ENCODE data around the gene SPIN4.
"Not testable (repeated sequence)": the region's sequence is repeated elsewhere in the genome, so short reads cannot be mapped to it uniquely, and the experiment has no call there.

The SPIN4 gene

DNA sequence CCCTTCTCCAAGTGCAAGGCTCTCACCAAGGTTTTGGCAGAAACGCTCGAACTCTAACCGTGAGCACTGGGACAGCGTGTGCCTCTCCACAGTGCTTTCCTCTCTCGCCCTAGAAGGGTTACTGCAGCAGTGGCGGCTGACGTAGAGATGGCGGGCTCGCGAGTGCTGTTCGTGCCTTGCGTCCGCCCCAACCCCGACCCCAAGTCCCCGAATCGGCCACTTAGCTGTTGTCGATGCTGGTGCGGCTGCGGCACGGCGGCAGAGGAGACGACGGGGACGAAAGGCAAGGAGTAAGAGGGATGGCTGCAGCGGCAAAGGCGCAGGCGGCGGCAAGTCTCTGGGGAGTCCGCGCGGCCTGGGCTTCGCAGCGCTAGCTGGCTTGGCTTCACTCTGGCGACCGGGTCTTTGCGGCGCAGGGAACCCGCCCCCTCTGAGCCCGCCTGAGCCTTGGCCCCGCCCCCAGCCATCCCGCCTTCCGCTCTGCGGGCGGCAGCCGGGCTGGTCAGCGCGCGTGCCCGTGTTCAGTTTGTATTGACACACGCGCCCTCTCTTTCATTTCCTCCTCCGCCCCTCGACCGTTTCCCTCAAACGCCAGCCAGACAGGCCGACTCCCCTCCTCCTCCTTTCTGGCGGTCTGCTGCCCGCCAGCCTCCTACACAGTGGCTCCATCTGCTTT is at the start of gene SPIN4:
TSS of gene SPIN4 (minus strand) at position 392 of the 676 bp plus-strand sequence. CDS start 513 bp downstream, outside the sequence.
- peak; percentile 19 to 26 for DNase-seq (ENCODE audit: low read depth in 1 of 2, low spot score in 1 of 2)

GRCh38 chrX:63400340-63400739 is 49.2 kb upstream of the SPIN4 start:
- no peak for DNase-seq (ENCODE audit: low read depth in 1 of 2, low spot score in 1 of 2)

DNA sequence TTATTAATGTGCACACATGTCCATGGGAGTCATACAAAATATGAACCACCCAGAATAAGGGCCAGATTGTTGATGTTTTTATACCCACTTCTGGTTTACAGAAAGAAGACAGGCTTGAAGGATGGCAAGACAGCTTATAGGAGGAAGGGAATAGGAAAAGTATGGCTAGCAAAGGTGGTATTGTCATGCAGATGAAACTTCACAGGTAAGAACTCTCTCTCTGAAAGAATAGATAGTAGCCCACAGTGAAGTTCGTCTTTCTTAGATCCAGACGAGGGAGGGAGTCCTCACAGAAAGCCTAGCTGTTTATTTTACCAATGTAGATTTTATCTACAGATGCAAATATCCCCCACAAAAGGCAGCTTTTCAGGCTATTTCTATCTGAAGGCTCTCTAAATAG is 43.7 kb upstream of the SPIN4 start:
- DNase-seq (ENCODE audit: low read depth in 1 of 2, low spot score in 1 of 2), result no peak

GRCh38 chrX:63393094-63393493 is 42.0 kb upstream of the SPIN4 start:
- DNase-seq (ENCODE audit: low read depth in 1 of 2, low spot score in 1 of 2), result not testable (repeated sequence)

DNA sequence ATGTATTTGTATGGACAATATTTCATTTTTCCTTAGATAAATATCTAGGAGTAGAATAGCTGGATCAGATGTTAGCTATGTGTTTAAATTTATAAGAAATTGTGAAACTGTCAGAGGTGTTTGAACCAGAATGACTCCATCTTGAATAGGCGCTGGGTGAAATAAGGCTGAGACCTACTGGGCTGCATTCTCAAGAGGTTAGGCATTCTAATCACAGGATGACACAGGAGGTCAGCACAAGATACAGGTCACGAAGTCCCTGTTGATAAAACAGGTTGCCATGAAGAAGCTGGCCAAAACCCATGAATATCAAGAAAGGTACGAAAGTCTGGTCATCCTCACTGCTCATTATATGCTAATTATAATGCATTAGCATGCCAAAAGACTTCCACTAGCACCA is 36.3 kb upstream of the SPIN4 start:
- DNase-seq (ENCODE audit: low read depth in 1 of 2, low spot score in 1 of 2), result no peak

GRCh38 chrX:63384263-63384662 is 33.1 kb upstream of the SPIN4 start:
- DNase-seq (ENCODE audit: low read depth in 1 of 2, low spot score in 1 of 2), result not testable (repeated sequence)

DNA sequence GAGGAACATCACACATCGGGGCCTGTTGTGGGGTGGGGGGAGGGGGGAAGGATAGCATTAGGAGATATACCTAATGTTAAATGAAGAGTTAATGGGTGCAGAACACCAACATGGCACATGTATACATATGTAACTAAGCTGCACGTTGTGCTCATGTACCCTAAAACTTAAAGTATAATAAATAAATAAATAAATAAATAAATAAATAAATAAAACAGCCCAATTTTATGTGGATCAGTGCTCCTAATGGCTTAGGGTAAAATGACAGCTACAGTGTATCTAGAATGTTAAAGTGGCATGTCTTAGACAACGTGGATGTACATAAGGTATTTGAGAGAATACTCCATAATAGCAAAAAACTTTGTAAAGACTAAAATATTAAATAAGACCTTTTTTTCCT is 21.9 kb upstream of the SPIN4 start:
- DNase-seq (ENCODE audit: low read depth in 1 of 2, low spot score in 1 of 2), result not testable (repeated sequence)

DNA sequence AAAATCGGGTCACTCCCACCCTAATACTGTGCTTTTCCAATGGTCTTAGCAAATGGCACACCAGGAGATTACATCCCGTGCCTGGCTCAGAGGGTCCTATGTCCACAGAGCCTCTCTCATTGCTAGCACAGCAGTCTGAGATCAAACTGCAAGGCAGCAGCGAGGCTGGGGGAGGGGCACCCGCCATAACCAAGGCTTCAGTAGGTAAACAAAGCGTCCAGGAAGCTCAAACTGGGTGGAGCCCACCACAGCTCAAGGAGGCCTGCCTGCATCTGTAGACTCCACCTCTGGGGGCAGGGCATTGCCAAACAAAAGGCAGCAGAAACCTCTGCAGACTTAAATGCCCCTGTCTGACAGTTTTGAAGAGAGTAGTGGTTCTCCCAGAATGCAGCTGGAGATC is 16.6 kb upstream of the SPIN4 start:
- not testable (repeated sequence) for DNase-seq (ENCODE audit: low read depth in 1 of 2, low spot score in 1 of 2)

DNA sequence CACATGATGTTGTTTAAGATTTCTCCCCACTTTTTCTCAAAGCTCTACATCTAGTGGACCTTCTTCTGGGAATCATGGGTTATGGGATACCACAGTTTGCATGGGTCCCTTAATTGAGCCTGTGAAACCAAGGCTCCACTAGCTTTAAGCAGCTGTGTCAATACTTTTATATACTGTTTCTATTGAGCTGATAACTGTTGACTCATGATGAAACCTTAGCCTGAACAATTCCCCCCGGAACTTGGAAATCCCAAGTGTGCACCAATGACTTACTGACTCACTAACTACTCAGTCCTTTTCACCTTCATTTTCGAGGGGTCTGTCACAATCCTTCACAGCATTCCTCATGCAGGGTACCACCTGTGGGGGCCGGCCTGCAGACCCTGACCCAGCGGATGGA is 12.7 kb upstream of the SPIN4 start:
- no peak for DNase-seq (ENCODE audit: low read depth in 1 of 2, low spot score in 1 of 2)

DNA sequence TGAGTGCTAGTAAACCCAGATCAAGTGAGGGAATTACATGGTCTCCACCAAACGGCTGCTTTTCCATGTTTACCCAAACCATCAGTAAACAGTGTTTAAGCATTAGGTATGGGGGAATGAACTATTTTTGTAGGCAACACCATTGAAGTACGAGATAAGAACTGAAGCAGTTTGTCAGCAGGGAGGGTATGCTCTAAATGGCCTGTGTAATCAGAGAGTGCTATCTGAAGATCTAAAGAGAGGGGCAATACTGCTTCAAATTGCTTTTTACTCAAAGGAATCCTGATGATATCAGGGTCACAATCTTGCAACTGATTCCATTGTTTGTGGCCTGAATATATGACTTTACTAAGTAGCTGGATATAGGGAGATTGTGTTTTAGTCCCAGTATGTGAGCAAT is 10.4 kb upstream of the SPIN4 start:
- no peak for DNase-seq (ENCODE audit: low read depth in 1 of 2, low spot score in 1 of 2)

GRCh38 chrX:63354484-63354883 is 3.4 kb upstream of the SPIN4 start:
- DNase-seq (ENCODE audit: low read depth in 1 of 2, low spot score in 1 of 2), result no peak

GRCh38 chrX:63350465-63350877 is 661 bp downstream of the SPIN4 start:
- peak in 1 of 2 donors; percentile 0 for DNase-seq (ENCODE audit: low read depth in 1 of 2, low spot score in 1 of 2)

DNA sequence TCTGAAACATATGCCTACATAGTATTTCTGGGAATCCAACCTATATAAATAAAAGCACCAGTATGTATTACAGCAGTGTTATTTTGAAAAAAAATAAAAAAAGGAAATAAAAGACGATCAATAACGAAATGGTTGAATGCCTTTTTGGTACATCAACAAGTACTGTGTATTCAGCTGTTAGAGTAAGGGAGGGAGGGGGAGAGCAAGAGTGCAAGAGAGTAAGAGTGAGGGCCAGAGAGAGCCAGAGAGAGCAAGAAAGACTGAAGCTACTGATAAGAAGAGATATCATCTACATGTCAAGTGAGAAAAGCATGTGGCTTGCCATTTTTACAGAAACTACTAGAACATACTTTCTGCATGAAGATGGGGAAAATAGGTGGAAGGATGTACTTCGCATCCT is 1.8 kb downstream of the SPIN4 start:
- no peak for DNase-seq (ENCODE audit: low read depth in 1 of 2, low spot score in 1 of 2)

DNA sequence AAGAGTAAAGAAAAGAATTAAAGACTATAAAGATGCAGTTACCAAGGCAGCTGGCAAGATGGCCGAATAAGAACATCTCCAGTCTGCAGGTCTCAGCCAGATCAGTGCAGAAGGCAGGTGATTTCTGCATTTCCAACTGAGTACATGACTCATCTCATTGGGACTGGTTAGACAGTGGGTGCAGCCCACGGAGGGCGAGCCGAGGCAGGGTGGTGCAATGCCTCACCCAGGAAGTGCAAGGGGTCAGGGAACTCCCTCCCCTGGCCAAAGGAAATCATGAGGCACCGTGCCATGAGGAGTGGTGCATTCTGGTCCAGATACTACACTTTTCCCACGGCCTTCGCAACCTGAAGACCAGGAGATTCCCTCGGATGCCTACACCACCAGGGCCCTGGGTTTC is 20.5 kb downstream of the SPIN4 start:
- no peak for DNase-seq (ENCODE audit: low read depth in 1 of 2, low spot score in 1 of 2)

- no peak for DNase-seq (ENCODE audit: low read depth in 1 of 2, low spot score in 1 of 2)
Measured at GRCh38 chrX:63327788-63328187, 23.3 kb downstream of the SPIN4 start.

DNA sequence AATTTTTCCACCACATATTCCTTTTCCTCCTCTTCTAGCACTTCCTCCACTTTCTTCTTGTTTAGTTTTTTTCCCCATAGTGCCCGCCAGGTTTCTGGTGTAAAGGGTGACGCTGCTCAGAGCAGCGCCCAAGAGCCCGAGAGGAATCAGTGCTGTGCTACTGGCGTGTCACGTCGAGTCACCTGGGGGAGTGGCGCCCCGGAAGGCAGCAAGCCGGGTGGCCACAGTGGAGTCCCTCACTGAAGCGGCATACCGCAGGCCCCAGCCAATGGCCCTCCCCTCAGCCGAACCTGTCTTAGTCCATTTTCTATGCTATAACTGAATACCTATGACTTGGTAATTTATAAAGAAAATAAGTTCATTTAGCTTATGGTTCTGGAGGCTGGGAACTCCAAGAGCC is 51.5 kb downstream of the SPIN4 start:
- no peak for DNase-seq (ENCODE audit: low read depth in 1 of 2, low spot score in 1 of 2)
